GM18520 (cell line): ENCODE data around the gene GLDN.

Source experiments
- ATAC-seq: cut with Tn5 transposase; IDR thresholded peaks from one replicate; pipeline ENCODE4 v1.9.1; 2021; ENCODE audit not compliant: unreplicated experiment

GLDN gene

DNA sequence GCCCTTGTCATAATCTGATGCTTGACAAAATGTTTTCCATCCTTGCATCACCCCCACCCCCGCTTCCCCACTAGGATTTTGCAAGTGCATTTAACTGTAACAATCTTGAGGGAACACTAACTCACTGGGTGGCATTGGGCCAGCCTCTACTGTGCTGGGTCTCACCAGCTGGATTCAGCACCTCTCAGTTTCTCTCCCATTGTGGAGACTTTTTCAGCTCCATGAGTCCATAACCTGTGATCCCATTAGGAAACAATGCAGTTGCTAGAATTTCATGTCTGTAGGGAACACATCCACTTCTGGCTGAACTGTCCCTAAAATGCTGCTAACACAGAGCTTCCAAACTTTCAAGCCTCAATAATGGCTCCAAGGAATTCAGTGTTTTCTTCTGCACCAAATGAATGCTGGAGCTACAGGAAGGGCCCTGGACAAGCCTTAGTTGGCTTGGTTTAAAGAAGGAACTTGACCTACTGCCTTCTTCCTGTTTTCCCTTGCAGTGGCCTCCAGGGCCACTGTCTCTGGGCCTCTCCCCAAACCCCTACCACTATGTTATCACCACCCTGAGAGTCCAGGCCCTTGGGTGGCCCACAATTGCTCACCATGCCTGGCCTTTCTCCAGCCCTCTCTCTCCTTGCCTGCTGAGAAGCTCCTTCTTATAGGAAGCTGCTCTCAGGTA lies 18.7 kb upstream of the GLDN start:
- ATAC-seq: no peak

- ATAC-seq: no peak
These were observed 17.7 kb upstream of the GLDN start for GRCh38 chr15:51323749-51324148.

DNA sequence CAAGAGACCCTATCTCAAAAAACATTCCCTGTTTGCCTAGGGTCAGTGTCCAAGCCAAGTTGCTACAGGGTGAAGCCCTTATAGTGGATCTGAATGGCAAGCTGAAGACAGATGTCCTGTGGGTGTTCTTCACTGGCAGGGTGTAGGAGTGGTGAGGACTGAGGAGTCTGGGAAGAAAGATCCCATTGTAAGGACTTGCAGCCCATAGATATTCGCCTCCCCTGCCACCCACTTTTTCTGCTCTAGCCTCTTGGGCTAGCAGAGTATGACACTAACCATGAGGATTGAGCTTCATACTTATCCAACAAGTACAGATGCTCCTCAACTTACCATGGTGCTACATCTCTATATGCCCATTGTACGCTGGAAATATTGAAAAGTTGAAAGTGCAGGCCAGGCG lies 16.3 kb upstream of the GLDN start:
- no peak for ATAC-seq

DNA sequence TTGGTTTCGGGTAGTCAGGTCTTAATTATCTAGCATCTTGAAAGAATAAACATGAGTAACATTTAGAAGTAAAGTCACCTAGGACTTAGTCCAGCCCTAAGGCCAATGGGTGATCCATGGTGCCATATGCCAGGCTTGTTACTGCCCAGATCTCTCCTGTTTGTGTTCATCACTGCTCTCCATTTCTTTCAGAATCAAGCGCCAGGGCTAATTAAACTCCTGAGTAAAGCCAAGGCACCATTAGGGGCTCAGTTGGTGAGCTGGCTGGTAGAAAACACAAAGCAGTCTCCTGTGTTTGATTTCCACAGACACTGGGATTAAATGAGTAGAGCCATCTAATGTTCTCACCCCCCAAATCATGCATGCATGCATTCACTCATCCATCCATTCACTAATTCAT lies 14.4 kb upstream of the GLDN start:
- ATAC-seq: no peak

DNA sequence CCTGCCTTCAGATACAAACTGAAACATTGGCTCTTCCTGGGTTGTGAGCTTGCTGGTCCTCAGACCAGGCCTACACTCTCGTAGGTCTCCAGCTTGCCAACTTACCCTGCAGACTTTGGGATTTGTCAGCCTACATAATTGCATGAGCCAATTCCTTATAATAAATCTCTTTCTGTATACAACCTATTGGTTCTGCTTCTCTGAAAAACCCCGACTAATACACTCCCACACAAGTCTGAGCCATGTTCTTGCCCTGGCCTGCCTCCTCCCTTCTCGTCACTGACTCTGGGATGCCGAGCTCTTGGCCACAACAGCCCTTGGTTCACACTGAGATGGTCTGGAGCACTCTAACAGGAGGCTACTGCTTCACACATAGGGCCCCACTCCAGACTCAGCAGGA lies 12.5 kb upstream of the GLDN start:
- no peak for ATAC-seq

DNA sequence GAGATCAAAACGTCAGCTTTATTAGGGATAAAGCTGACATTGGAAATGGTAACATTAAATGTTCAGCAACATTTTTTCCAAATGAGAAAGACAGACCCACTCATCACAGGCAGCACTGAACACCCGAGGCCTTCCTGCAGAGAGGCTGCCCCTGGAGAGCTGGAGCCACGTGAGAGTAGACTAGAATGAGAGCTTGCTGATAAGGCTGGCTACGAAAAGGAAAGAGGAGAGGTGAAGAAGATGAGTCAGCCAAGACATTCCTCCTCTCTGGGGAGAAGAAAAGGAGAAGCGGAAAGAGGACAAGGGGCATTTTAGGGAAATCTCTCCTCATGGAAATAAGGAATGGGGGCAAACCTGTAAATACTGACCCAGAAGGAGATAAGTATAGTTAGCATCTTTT lies 10.3 kb upstream of the GLDN start:
- ATAC-seq: no peak

- ATAC-seq: no peak
These were observed 9.0 kb upstream of the GLDN start for GRCh38 chr15:51332206-51333147.

GRCh38 chr15:51333571-51333970 lies 7.9 kb upstream of the GLDN start:
- no peak for ATAC-seq

DNA sequence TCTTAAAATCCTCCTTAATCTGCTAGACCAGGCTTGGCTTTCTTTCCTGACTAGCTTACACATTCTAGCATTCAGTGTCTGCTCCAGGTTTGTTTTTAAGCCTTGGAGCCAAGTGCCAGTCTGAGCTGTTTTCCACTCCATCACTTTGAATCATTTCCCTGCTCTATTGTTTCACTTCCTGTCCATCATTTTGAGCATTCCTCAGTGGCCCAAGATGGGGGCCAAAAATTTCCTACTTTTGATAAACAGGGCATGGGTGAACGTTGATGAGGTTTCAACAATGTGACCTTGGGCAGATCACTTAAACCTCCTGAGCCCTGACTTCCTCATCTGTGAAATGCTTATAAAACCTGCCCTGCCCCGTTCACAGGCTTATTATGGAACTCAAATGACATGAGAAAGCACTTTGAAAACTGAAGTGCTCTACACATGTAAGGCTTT lies 7.4 kb upstream of the GLDN start:
- no peak for ATAC-seq

- ATAC-seq: no peak
These were observed 6.4 kb upstream of the GLDN start for GRCh38 chr15:51335087-51335486.

DNA sequence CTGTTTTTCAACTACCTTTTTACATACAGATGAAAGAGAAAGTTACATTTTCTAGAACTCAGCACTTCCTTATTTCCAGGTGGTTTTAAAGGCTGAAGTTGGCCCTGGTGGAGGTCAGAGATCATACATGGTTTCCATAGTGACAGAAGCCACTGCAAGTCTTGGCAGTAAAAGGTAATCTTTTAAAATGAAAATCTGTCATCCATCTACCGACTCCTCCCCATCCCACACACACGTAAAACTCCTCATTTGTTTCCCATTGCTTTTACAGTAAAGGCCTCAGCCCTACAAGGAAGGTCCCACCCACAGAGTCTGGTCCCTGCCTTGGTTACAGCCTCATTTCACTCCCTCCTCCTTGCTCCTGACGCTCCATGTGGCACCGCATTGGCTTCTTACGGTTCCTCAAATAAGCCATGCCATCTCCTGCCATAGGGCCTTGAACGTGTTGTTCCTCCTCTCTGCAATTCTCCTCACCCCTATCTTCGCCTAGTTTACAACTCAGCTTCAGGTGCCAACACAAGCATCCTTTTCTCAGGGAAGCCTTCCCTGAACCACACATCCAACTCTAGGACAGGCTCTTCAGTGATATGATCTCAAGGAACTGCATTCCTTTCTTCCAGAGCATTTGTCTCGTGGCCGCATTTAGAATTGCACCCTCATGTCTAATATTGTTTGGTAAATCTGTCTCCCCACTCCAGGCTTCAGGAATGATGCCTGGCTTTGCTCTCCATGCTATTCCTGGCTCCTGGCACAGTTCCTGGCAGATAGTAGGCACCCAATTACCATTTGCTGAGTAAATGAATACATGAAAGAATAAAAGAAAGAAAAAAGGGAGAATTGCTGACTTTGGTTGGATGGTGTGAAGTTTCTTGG lies 5.7 kb upstream of the GLDN start:
- ATAC-seq: peak; percentile 43

- no peak for ATAC-seq
These were observed 3.0 kb upstream of the GLDN start, which contains the start of gene CYP19A1 for GRCh38 chr15:51338496-51338895. TSS of gene CYP19A1 (minus strand) at chr15:51338596. CDS start at chr15:51242912, 95,684 bp downstream.

DNA sequence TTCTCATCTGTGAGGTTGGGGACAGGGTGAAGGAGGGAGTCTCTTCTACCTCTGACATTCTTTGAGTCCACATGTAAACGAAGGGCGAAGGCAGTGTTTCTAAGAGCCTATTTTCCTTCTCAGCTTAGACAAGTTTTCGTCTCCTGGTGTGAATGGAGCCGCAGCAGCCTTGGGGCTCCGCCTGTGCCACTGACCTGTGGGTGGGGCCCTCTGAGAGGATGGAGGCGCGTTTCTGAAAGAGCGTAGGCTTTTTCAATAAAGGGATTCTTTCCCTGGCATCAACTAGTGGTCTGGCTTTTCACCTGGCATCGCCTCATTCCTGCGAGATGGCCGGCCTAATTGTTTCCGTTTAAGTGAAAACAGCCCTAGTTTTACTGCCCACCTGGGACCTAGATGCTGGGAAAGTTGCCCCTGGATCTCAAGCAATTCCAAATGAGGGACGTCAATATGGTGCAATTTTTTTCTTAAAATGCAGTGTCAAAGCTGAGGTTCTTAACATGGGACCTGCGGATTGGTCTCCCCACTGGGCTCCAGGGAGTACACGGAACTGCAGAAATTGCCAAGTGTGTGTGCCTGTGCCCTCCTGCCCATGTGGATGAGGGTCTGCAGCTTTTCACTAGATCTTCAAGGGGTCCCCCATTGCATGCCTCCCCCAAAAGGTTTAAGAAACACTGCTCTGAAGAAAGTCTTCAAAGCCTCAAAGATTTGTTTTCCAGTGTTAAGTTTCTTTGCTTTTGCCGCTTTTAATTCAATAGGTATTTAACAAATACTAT lies 958 bp downstream of the GLDN start:
- no peak for ATAC-seq

DNA sequence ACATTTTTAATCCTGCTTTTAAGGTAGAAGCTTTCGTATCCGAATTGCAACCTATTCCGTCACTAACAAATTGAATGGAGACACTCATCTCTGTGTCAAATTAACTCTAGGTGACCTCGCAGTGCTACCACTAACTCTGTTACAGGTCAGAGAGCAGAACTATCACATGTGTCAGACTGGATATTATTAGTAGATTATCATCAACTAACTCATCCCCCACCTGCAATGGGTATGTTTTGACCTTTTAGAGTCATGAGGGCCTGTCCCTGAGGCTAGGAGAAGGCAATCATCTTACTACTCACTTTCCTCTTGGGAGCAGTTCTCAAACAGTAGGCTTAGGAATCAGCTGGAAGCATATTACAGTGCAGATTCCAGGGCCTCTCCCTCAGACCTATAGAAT lies 2.0 kb downstream of the GLDN start:
- no peak for ATAC-seq

- no peak for ATAC-seq
These were observed 4.7 kb downstream of the GLDN start for GRCh38 chr15:51346136-51346535.

- peak; percentile 84 for ATAC-seq
These were observed 7.2 kb downstream of the GLDN start for GRCh38 chr15:51348688-51349087.

DNA sequence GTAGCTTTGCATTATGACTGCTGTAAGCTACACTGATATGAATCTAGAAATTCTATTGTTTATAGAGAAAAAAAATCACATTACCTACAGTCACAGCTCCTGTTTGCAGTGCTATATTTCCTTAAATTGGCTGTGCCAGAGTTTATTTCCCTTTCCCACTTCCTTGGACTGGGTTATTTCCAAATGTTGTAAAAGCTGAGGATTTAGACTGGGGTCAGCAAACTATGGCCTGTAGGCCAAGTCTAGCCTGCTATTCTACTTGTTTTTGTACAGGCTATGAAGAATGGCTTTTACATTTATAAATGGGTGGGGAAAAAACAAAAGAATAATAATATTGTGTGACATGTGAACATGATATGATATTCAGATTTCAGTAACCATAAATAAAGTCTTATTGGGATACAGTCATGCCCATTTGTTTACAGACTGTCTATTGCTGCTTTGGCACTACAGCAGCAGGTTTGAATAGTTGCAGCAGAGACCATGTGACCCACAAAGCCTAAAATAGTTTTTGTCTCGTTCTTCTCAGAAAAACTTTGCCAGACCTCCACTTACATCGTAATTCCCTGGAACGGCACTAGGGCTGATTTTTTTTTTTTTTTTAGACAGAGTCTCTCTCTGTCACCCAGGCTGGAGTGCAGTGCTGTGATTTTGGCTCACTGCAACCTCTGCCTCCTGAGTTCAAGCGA lies 7.8 kb downstream of the GLDN start:
- no peak for ATAC-seq

- ATAC-seq: no peak
These were observed 9.3 kb downstream of the GLDN start for GRCh38 chr15:51350723-51351122.

DNA sequence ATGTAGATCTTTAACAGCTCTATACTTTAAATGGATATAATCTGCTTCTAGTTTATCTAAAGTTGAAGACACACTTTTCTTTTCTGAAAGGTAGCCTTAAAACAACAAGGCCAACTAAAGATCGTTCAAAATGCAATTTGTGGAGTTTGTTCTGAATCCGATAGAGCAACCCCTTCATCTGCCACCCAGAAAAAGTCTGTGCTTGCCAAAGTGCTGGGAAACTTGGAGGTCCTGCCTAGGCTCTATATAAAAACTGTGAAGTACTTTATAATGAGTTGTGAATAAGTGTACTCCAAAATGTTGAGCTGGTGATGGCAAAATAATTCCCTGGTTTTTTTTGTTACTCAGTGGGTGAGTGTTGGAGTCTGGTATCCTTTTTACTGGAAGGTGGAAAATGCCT lies 12.5 kb downstream of the GLDN start:
- no peak for ATAC-seq

GRCh38 chr15:51355096-51355495 lies 13.6 kb downstream of the GLDN start:
- ATAC-seq: no peak
